Subcutaneous adipose tissue (tissue), 4 donors: ENCODE results near the gene PKP1. TPM values are rescaled to one million over a fixed set of nuclear protein-coding genes. Genes with fewer than 3 reads are reported as not detected.

ENCODE experiments used
- CTCF ChIP-seq: fragments of 450-650 bp; IDR thresholded peaks from one replicate; pipeline ENCODE4 v1.5.1; 2016; ENCODE audit warnings: low read depth, mild to moderate bottlenecking, control low read depth, antibody characterized with exemption, moderate library complexity
- total RNA-seq, 4 donors: library from RNA; depleted of rRNA; stranded (reverse); fragments of >200 nt; gene quantifications; one replicate each; pipeline ENCODE4 v1.1.0, GENCODE V29; 2016

Gene PKP1
- total RNA-seq, 4 donors from 2014 or later: 0.51 to 13.6 (median 6.2) TPM

- no peak for TF ChIP-seq CTCF
These were observed 14.6 kb upstream of the PKP1 start for GRCh38 chr1:201268604-201269151.

DNA sequence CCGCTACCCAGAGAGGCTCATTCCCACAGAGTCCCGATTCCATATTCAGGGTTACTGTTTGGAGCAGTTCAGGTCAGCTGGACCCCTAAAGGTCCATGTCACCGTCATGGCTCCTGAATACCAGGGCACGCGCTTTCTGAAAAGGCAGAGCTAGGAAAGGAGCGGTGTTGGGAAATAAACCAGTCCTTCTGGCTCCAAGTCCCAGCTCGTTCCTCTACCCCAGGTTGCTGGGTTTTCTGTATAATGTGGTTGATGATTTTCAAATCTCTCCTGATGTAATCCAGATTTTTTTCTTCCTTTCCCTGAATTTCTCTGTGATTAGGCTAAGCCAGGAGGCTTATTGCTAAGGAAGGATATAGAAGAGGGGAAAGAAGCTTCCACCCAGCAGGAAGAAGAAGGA is 14.0 kb upstream of the PKP1 start:
- no peak for TF ChIP-seq CTCF

DNA sequence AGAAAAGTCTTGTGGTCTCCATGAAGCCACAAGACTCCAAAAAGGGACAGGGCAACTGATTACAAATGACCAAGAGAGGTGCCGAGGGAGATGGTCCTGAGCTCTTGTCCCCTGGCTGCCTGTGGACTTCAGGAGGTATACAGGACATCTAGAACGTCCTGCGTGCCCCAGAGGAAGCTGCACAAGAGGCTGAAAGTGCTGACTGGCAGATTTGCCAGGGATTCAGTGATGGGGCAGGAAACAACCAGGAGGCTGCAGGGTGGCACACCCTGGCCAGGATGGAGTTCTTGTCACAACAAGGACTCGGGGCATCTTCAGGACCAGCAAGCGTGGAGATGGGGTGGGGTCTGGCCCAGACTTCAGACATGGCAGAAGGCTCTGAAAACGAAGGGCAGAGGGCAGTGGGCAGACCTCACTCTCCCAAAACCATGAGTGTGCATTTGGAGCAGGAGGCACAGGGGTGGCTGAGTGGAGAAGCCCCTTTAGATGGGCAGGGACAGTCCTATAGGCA is 13.4 kb upstream of the PKP1 start:
- no peak for TF ChIP-seq CTCF

- TF ChIP-seq CTCF: no peak
These were observed 12.5 kb upstream of the PKP1 start for GRCh38 chr1:201270616-201271390.

- TF ChIP-seq CTCF: no peak
These were observed 10.5 kb upstream of the PKP1 start for GRCh38 chr1:201272799-201273198.

GRCh38 chr1:201274616-201275252 is 8.6 kb upstream of the PKP1 start:
- TF ChIP-seq CTCF: no peak

GRCh38 chr1:201275253-201275666 is 8.0 kb upstream of the PKP1 start:
- no peak for TF ChIP-seq CTCF
